GM19372 (cell line): ENCODE measurements around the gene XPNPEP1.
"Not testable (repeated sequence)": the region's sequence is repeated elsewhere in the genome, so short reads cannot be mapped to it uniquely, and the experiment has no call there.

Experiments used
- ATAC-seq: cut with Tn5 transposase; IDR thresholded peaks from one replicate; pipeline ENCODE4 v1.9.1; 2021; ENCODE audit warnings: mild to moderate bottlenecking, low read depth, moderate library complexity; ENCODE audit not compliant: unreplicated experiment

Gene XPNPEP1

GRCh38 chr10:109926061-109926745, 2.9 kb upstream of the XPNPEP1 start:
- ATAC-seq: no peak

- no peak for ATAC-seq
These were observed 1.8 kb upstream of the XPNPEP1 start for GRCh38 chr10:109924967-109925620.

- ATAC-seq: no peak
These were observed 776 bp upstream of the XPNPEP1 start for GRCh38 chr10:109924087-109924486.

- ATAC-seq: no peak
These were observed 844 bp downstream of the XPNPEP1 start for GRCh38 chr10:109922358-109922975.

- no peak for ATAC-seq
These were observed 3.3 kb downstream of the XPNPEP1 start for GRCh38 chr10:109920016-109920415.

GRCh38 chr10:109919220-109919619, 4.1 kb downstream of the XPNPEP1 start:
- ATAC-seq: no peak

- ATAC-seq: not testable (repeated sequence)
These were observed 4.6 kb downstream of the XPNPEP1 start for GRCh38 chr10:109918707-109919106.

GRCh38 chr10:109915566-109915965, 7.7 kb downstream of the XPNPEP1 start:
- no peak for ATAC-seq

- ATAC-seq: no peak
These were observed 8.3 kb downstream of the XPNPEP1 start for GRCh38 chr10:109914966-109915365.

GRCh38 chr10:109913306-109913892, 9.9 kb downstream of the XPNPEP1 start:
- ATAC-seq: no peak

- ATAC-seq: peak; percentile 82
These were observed 10.7 kb downstream of the XPNPEP1 start for GRCh38 chr10:109912335-109913281.

GRCh38 chr10:109911903-109912302, 11.4 kb downstream of the XPNPEP1 start:
- ATAC-seq: no peak

GRCh38 chr10:109906316-109906715, 17.0 kb downstream of the XPNPEP1 start:
- ATAC-seq: no peak

GRCh38 chr10:109904397-109904796, 18.9 kb downstream of the XPNPEP1 start:
- ATAC-seq: no peak

GRCh38 chr10:109902992-109903947, 20.0 kb downstream of the XPNPEP1 start:
- ATAC-seq: no peak

- ATAC-seq: no peak
These were observed 23.7 kb downstream of the XPNPEP1 start for GRCh38 chr10:109899356-109900331.

GRCh38 chr10:109898666-109899355, 24.5 kb downstream of the XPNPEP1 start:
- ATAC-seq: no peak
